Smooth muscle cell (in vitro differentiated cells): ENCODE results near the gene REXO2. TPM values are rescaled to one million over a fixed set of nuclear protein-coding genes. Genes with fewer than 3 reads are reported as not detected.

Experiments used
- DNase-seq: peaks from one replicate; lab custom pipeline; 2025; ENCODE audit not compliant: unreplicated experiment; lab: John Stamatoyannopoulos, UW
- H2AFZ ChIP-seq: fragments of 200-600 bp; sonication (generic); 2 replicates; pipeline ENCODE4 v1.6.0; 2016; ENCODE audit warnings: antibody characterized with exemption, low read depth, mild to moderate bottlenecking
- H3F3A ChIP-seq: fragments of 200-600 bp; sonication (generic); 2 replicates; pipeline ENCODE4 v1.6.0; 2017; ENCODE audit warnings: antibody characterized with exemption, low read depth
- H3K27ac ChIP-seq: fragments of 200-600 bp; sonication (generic); 2 replicates; pipeline ENCODE4 v1.5.1; 2016; ENCODE audit warnings: low read depth, mild to moderate bottlenecking
- H3K27me3 ChIP-seq: fragments of 200-600 bp; sonication (generic); 2 replicates; pipeline ENCODE4 v1.6.1; 2016; ENCODE audit warnings: low read depth, mild to moderate bottlenecking
- H3K36me3 ChIP-seq: fragments of 200-600 bp; sonication (generic); 2 replicates; pipeline ENCODE4 v1.5.1; 2016; ENCODE audit warnings: low read depth
- H3K4me1 ChIP-seq: fragments of 200-600 bp; sonication (generic); 2 replicates; pipeline ENCODE4 v1.5.1; 2016; ENCODE audit warnings: low read depth
- H3K4me2 ChIP-seq: fragments of 200-600 bp; sonication (generic); 2 replicates; pipeline ENCODE4 v1.6.0; 2016; ENCODE audit warnings: mild to moderate bottlenecking
- H3K4me3 ChIP-seq: fragments of 200-600 bp; sonication (generic); 2 replicates; pipeline ENCODE4 v1.5.1; 2016; ENCODE audit warnings: mild to moderate bottlenecking
- H3K79me2 ChIP-seq: fragments of 200-600 bp; sonication (generic); 2 replicates; pipeline ENCODE4 v1.6.0; 2016; ENCODE audit warnings: low read depth, mild to moderate bottlenecking
- H3K9ac ChIP-seq: fragments of 200-600 bp; sonication (generic); 2 replicates; pipeline ENCODE4 v1.6.0; 2016; ENCODE audit warnings: low read depth
- H3K9me3 ChIP-seq: fragments of 200-600 bp; sonication (generic); replicated peaks from 2 replicates; pipeline ENCODE4 v1.5.1; 2016; ENCODE audit warnings: low read depth
- H4K20me1 ChIP-seq: fragments of 200-600 bp; sonication (generic); 2 replicates; pipeline ENCODE4 v1.6.0; 2016; ENCODE audit warnings: low read depth
- WGBS: methylation state at CpG from one replicate; pipeline ENCODE4 v1.1.7; 2016; ENCODE audit warnings: low lambda C conversion rate; 5-methylcytosine and 5-hydroxymethylcytosine counted together
- polyA plus RNA-seq: library from polyadenylated mRNA; unstranded; fragments of >200 nt; fragmentation: Nextera tagmentation; extraction: Ambion mirVana; gene quantifications from 2 replicates; pipeline ENCODE4 v1.2.1, GENCODE V29; 2016
- total RNA-seq: library from RNA; depleted of rRNA; stranded (reverse); fragments of >200 nt; gene quantifications from 2 replicates; pipeline ENCODE4 v1.2.3, GENCODE V29; 2014
- TF ChIP-seq, protein P1 (sequence below): fragments of 200-600 bp; sonication (generic); IDR thresholded peaks from 2 replicates; pipeline ENCODE4 v1.5.1; 2017; ENCODE audit warnings: borderline replicate concordance, mild to moderate bottlenecking, antibody characterized with exemption; ENCODE audit not compliant: insufficient read depth, poor library complexity, severe bottlenecking

Gene REXO2
- total and polyA plus RNA-seq, 2 experiments from 2014 or later = 164 to 179 TPM

DNA sequence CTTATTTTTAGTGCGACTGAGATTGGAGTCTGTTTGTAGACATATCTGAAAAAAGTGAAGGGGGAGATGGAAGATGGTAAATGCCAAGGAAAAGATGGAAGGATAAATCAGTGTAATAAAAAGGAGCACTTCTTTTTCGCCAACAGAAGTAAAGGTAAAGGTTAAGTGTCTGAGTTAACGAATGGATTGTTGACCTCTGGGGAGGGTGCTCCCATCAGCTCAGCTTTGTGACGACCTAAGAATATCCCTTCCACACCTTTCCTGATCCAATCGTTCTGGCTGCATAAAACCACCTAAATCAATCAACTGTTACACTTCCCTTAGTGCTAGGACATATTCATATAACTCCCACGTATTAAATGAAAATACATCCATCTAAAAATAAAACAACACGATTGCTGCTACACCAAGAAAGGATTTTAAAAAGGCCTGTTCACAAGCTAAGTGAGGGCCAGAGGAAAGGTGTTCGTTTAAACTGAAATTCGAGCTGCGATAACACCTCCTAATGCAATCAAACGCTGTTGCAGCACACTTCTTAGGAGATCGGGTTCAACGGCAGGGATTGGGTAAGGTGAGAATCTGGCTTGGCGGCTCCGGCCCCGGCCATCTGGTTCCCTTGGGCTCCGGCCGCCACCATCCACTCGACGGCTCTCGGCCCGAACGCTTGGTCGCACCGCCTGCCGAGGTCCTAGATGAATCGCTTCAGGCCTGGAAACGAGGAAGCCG, 39.6 kb upstream of the REXO2 start:
- Histone ChIP-seq H3K36me3 (no peaks in the 10 kb centered on the region), H3F3A (peaks cover 2% of the 10 kb centered on the region), H3K4me3 (peak overlapping the region; percentile 74), H3K27ac (peak overlapping the region; percentile 99), H3K9ac (peak overlapping the region; percentile 97), H3K79me2 (peaks cover 51% of the 10 kb centered on the region), H2AFZ (peak overlapping the region; percentile 41), H3K4me1 (peaks cover 21% of the 10 kb centered on the region), H3K27me3 (no peaks in the 10 kb centered on the region), H3K9me3 (no peaks in the 10 kb centered on the region), H3K4me2 (peak overlapping the region; percentile 90), H4K20me1 (peaks cover 32% of the 10 kb centered on the region)
- no peak for DNase-seq
- WGBS = 2% methylated on average over 29 of the region's 29 CpGs
- TF ChIP-seq, protein P1, sequence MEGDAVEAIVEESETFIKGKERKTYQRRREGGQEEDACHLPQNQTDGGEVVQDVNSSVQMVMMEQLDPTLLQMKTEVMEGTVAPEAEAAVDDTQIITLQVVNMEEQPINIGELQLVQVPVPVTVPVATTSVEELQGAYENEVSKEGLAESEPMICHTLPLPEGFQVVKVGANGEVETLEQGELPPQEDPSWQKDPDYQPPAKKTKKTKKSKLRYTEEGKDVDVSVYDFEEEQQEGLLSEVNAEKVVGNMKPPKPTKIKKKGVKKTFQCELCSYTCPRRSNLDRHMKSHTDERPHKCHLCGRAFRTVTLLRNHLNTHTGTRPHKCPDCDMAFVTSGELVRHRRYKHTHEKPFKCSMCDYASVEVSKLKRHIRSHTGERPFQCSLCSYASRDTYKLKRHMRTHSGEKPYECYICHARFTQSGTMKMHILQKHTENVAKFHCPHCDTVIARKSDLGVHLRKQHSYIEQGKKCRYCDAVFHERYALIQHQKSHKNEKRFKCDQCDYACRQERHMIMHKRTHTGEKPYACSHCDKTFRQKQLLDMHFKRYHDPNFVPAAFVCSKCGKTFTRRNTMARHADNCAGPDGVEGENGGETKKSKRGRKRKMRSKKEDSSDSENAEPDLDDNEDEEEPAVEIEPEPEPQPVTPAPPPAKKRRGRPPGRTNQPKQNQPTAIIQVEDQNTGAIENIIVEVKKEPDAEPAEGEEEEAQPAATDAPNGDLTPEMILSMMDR = no peak

DNA sequence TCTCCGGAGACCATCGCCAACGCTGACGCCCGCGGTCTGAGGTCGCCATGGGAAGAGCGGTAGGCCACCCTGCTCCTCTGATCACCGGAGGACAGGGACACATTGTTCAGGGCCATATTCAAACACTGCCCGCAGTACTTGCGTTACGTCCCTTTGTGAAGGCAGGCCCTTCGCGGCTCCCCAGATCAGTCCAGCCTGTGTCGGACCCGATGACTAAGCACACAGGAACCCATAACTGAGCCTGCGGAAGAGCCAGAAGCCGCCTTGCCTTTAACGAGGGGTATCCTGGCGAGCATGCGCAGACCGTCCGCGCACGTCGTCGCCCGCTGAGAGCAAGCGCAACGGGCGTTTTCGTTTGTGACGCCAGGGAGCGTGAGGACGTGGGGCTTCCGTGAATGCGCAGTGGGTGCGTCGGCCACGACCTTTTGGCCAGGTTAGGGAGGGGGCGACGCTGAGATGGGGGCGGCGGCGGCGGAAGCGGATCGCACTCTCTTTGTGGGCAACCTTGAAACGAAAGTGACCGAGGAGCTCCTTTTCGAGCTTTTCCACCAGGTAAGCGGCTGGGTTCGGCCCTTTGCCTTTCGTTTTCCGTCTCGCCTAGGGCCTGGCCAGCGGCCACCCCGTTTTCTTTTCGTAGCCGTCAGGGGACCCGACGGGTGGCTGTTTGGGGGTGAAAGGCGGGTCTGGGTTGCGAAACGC, 38.9 kb upstream of the REXO2 start, which contains the start of the genes C11orf71 and RBM7:
C11orf71 (minus strand) TSS at position 296 of the 699 bp plus-strand sequence; CDS start at position 116, 180 bp downstream.
RBM7 (plus strand) TSS at position 451 of the 699 bp plus-strand sequence; CDS start at position 457, 6 bp downstream.
- WGBS = under 1% methylated on average over 62 of the region's 65 CpGs
- Histone ChIP-seq H3K9ac (peak within 1 kb of the TSS; percentile 97), H3K4me3 (peak within 1 kb of the TSS; percentile 74), H3K27me3 (no peaks in the 10 kb centered on the region), H3K9me3 (no peaks in the 10 kb centered on the region), H3F3A (peaks cover 2% of the 10 kb centered on the region), H3K79me2 (peaks cover 58% of the 10 kb centered on the region), H3K4me1 (peaks cover 21% of the 10 kb centered on the region), H4K20me1 (peaks cover 39% of the 10 kb centered on the region), H3K27ac (peak within 1 kb of the TSS; percentile 99), H3K36me3 (no peaks in the 10 kb centered on the region), H3K4me2 (peak within 1 kb of the TSS; percentile 96), H2AFZ (peak within 1 kb of the TSS; percentile 60)
- peak; percentile 85 for DNase-seq
- TF ChIP-seq, protein P1 = no peak

DNA sequence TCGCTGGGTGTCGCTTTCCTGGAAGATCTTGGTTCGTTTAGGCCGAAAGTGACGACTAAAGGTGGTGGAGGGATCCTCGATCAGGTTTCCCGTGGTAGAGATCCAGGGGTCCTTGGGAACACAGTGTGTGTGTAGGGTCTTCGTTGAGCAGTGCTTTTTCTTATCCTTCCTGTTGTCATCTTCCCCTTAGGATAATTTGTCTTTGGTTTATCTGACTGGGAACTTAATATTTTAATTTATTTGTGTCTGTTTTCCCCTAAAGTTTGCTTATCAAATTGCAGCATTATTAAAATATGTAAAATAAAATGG, 38.4 kb upstream of the REXO2 start:
- peak overlapping the region; percentile 97 for H3K9ac ChIP-seq
- H3K27me3 ChIP-seq = no peaks in the 10 kb centered on the region
- peak overlapping the region; percentile 74 for H3K4me3 ChIP-seq
- H3K4me1 ChIP-seq = peaks cover 21% of the 10 kb centered on the region
- H3K79me2 ChIP-seq = peaks cover 63% of the 10 kb centered on the region
- no peak for DNase-seq
- H2AFZ ChIP-seq = peak overlapping the region; percentile 60
- peaks cover 1% of the 10 kb centered on the region for H3K36me3 ChIP-seq
- peaks cover 2% of the 10 kb centered on the region for H3F3A ChIP-seq
- TF ChIP-seq, protein P1 = no peak
- peak overlapping the region; percentile 99 for H3K27ac ChIP-seq
- H4K20me1 ChIP-seq = peaks cover 44% of the 10 kb centered on the region
- H3K9me3 ChIP-seq = no peaks in the 10 kb centered on the region
- peak overlapping the region; percentile 96 for H3K4me2 ChIP-seq
- 0% methylated on average over 8 of the region's 8 CpGs for WGBS
